LNCaP clone FGC (cell line): Measurements from ENCODE around the gene NDUFAF5.
A peak's percentile ranks its signal among the peaks of the same experiment; 100 is the strongest.

Source experiments
- DNase-seq: peaks from one replicate; pipeline ENCODE4 v3.0.0-alpha.2; 2011; ENCODE audit warnings: low read depth
- H3K4me3 ChIP-seq: 2 replicates; pipeline ENCODE4 v1.5.1; 2011; ENCODE audit warnings: mild to moderate bottlenecking, low read depth, low read length, control low read depth
- CTCF ChIP-seq: IDR thresholded peaks from 2 replicates; pipeline ENCODE4 v1.5.1; 2012; ENCODE audit warnings: mild to moderate bottlenecking; ENCODE audit not compliant: control insufficient read depth, insufficient read depth; ENCODE audit errors: extremely low read depth

The NDUFAF5 gene

GRCh38 chr20:13857304-13857703 is 72.5 kb downstream of the NDUFAF5 start:
- DNase-seq = peak; percentile 74
- no peak for TF ChIP-seq CTCF
- no peak overlapping the region for H3K4me3 ChIP-seq

- DNase-seq = no peak
- H3K4me3 ChIP-seq = no peak overlapping the region
- no peak for TF ChIP-seq CTCF
These were observed 73.1 kb downstream of the NDUFAF5 start for GRCh38 chr20:13857961-13858360.

- no peak for DNase-seq
These were observed 73.6 kb downstream of the NDUFAF5 start for GRCh38 chr20:13858439-13858838.

GRCh38 chr20:13858871-13859270 is 74.0 kb downstream of the NDUFAF5 start:
- no peak for TF ChIP-seq CTCF
- H3K4me3 ChIP-seq = no peak overlapping the region
- no peak for DNase-seq

More at GRCh38 chr20:13858439-13858838, 73.6 kb downstream of the NDUFAF5 start:
- no peak for TF ChIP-seq CTCF
- no peak overlapping the region for H3K4me3 ChIP-seq

- no peak overlapping the region for H3K4me3 ChIP-seq
- no peak for DNase-seq
- TF ChIP-seq CTCF = no peak
These were observed 77.4 kb downstream of the NDUFAF5 start for GRCh38 chr20:13862245-13862644.

GRCh38 chr20:13863244-13863643 is 78.4 kb downstream of the NDUFAF5 start:
- no peak overlapping the region for H3K4me3 ChIP-seq
- no peak for DNase-seq
- TF ChIP-seq CTCF = no peak

- TF ChIP-seq CTCF = no peak
- no peak for DNase-seq
- no peak overlapping the region for H3K4me3 ChIP-seq
These were observed 80.3 kb downstream of the NDUFAF5 start for GRCh38 chr20:13865156-13865555.
